ENCODE results near the gene MYBPHL. TPM values are rescaled to one million over a fixed set of nuclear protein-coding genes. Genes with fewer than 3 reads are reported as not detected.
A peak's percentile ranks its signal among the peaks of the same experiment; 100 is the strongest.

Gene MYBPHL
- total and polyA plus RNA-seq, 2 of the 13 experiments (the other 11 are each of a cell fraction or from before 2014, with no cell fraction given): 3.7 to 3.8 TPM

GRCh38 chr1:109255678-109256077, 51.1 kb downstream of the MYBPHL start (continued):
- no peak for TF ChIP-seq ZNF180 (CRISPR knock-in tag; IDR thresholded peaks at IDR 0.05; ENCODE audit: borderline replicate concordance, low read depth)
- no peak for TF ChIP-seq ZNF709 (CRISPR knock-in tag; IDR thresholded peaks at IDR 0.05)
- TF ChIP-seq ISX (CRISPR knock-in tag; conservative IDR thresholded peaks at IDR 0.05): no peak
- TF ChIP-seq HNRNPLL (IDR thresholded peaks at IDR 0.05; ENCODE audit: low read depth, low read length, poor library complexity, severe bottlenecking): no peak
- TF ChIP-seq ZNF572 (CRISPR knock-in tag; IDR thresholded peaks at IDR 0.05): 0 out of 2 replicates have a peak, but pooled peaks have one; percentile 73

DNA sequence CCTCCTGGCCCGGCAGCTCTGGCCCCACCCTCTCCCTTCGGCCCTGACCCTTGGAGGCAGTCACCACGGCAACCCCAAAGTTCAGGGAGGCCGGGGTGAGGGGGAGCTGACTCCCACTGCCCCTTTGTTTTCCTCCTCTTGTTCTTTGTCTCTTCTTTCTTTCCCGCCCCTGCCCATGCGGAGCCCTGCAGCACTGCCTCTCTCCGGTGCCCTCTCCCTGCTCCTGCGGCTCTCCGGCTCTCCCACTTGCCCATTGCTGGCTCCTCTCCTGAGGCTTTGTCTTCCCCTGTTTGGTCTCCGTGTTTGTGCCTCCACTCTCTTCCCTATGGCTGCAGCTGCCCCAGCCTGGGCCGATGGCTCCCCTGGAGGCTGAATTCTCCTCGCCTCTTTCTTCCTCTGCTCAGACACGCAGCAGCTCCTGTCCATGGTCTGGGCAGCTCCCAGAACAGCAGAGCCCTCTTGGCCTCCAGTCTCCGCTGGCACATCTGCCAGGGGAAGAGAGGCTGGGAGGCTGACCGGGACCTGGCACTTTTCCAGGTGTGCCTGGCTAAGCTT, 51.6 kb downstream of the MYBPHL start:
- no peak overlapping the region for H2AFZ ChIP-seq (ENCODE audit: low read length)
- H3K4me1 ChIP-seq (ENCODE audit: insufficient read depth, low read length): peaks cover 40% of the 10 kb centered on the region
- H3K9ac ChIP-seq (ENCODE audit: insufficient read depth, low read depth, low read length): peak overlapping the region; percentile 71; the same call in 1 of the 2 replicates
- in situ Hi-C loops (cut with HindIII; ENCODE audit: extremely low pct_ligation_motif_present, low pct_unique_long_range_greater_than_20kb) (no loop called here), intact Hi-C loops (cut with micrococcal nuclease; ENCODE audit: unreplicated experiment) (no loop called here)
- ATAC-seq: peak; percentile 58
- no peaks in the 10 kb centered on the region for H3K9me3 ChIP-seq (ENCODE audit: low read length)
- no peak for FAIRE-seq
- H3K36me3 ChIP-seq (replicated peaks in 1 of 2; ENCODE audit: control insufficient read depth in 1 of 2, insufficient read depth in 2 of 2, low read length in 2 of 2): peaks cover 0 to 10% of the 10 kb centered on the region in 2 experiments; a peak in 1 of 5 replicates
- peak overlapping the region; percentile 7 to 59 (median 12); a peak in 3 of 6 replicates for H3K4me3 ChIP-seq (replicated peaks in 1 of 3; ENCODE audit: insufficient read depth in 1 of 3, low read depth in 2 of 3, low read length in 3 of 3)
- peak overlapping the region; percentile 88 for H3K27ac ChIP-seq (ENCODE audit: extremely low read length, insufficient read depth, low read length)
- DNase-seq (ENCODE audit: low spot score): no peak
- WGBS (ENCODE audit: low lambda C conversion rate): 52% methylated on average over 12 of the region's 15 CpGs
- no peaks in the 10 kb centered on the region for H3K27me3 ChIP-seq (ENCODE audit: control insufficient read depth in 1 of 2, insufficient read depth in 2 of 2, low read length in 2 of 2)
- ChIA-PET POLR2A (interaction anchor here (0.5 to 1.9 kb wide), 8 partner anchors 14 to 228 kb away, joined by 3 to 5 read pairs (median 4); partner anchors contain the start of genes PSRC1, SARS1 and SORT1), CTCF (ENCODE audit: low intra/inter-chr PET ratio, low total read pairs) (interaction anchor here (1.6 kb wide), 1 partner anchor 54 kb away, joined by 3 read pairs; no protein-coding TSS in a partner anchor)
- no peaks in the 10 kb centered on the region for H4K20me1 ChIP-seq (ENCODE audit: insufficient read depth, low read length)
- peak overlapping the region; percentile 91 for H3K4me2 ChIP-seq (ENCODE audit: low read depth, low read length)
- no TSS peak for BruUV-seq (replicated peaks)
- no peaks in the 10 kb centered on the region for H3K79me2 ChIP-seq (ENCODE audit: insufficient read depth, low read length)
- peak; percentile 45; the same call in 1 of the 2 replicates for TF ChIP-seq TBX2 (CRISPR knock-in tag; IDR thresholded peaks at IDR 0.05; ENCODE audit: borderline replicate concordance)
- TF ChIP-seq MAX (IDR thresholded peaks at IDR 0.05): peak; percentile 11; the same call in 1 of the 2 replicates
- TF ChIP-seq, protein P1, sequence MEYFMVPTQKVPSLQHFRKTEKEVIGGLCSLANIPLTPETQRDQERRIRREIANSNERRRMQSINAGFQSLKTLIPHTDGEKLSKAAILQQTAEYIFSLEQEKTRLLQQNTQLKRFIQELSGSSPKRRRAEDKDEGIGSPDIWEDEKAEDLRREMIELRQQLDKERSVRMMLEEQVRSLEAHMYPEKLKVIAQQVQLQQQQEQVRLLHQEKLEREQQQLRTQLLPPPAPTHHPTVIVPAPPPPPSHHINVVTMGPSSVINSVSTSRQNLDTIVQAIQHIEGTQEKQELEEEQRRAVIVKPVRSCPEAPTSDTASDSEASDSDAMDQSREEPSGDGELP (IDR thresholded peaks at IDR 0.05; ENCODE audit: borderline replicate concordance, low read depth): peak; percentile 15; the same call in 1 of the 2 replicates
- TF ChIP-seq, protein P2, sequence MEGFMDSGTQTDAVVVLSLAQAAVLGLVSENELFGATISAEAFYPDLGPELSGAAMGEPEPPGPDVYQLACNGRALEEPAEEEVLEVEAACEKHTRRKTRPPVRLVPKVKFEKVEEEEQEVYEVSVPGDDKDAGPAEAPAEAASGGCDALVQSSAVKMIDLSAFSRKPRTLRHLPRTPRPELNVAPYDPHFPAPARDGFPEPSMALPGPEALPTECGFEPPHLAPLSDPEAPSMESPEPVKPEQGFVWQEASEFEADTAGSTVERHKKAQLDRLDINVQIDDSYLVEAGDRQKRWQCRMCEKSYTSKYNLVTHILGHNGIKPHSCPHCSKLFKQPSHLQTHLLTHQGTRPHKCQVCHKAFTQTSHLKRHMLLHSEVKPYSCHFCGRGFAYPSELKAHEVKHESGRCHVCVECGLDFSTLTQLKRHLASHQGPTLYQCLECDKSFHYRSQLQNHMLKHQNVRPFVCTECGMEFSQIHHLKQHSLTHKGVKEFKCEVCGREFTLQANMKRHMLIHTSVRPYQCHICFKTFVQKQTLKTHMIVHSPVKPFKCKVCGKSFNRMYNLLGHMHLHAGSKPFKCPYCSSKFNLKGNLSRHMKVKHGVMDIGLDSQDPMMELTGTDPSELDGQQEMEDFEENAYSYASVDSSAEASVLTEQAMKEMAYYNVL (CRISPR knock-in tag; IDR thresholded peaks at IDR 0.05; ENCODE audit: borderline replicate concordance): peak; percentile 96; the same call in 1 of the 2 replicates
- TF ChIP-seq, protein P3, sequence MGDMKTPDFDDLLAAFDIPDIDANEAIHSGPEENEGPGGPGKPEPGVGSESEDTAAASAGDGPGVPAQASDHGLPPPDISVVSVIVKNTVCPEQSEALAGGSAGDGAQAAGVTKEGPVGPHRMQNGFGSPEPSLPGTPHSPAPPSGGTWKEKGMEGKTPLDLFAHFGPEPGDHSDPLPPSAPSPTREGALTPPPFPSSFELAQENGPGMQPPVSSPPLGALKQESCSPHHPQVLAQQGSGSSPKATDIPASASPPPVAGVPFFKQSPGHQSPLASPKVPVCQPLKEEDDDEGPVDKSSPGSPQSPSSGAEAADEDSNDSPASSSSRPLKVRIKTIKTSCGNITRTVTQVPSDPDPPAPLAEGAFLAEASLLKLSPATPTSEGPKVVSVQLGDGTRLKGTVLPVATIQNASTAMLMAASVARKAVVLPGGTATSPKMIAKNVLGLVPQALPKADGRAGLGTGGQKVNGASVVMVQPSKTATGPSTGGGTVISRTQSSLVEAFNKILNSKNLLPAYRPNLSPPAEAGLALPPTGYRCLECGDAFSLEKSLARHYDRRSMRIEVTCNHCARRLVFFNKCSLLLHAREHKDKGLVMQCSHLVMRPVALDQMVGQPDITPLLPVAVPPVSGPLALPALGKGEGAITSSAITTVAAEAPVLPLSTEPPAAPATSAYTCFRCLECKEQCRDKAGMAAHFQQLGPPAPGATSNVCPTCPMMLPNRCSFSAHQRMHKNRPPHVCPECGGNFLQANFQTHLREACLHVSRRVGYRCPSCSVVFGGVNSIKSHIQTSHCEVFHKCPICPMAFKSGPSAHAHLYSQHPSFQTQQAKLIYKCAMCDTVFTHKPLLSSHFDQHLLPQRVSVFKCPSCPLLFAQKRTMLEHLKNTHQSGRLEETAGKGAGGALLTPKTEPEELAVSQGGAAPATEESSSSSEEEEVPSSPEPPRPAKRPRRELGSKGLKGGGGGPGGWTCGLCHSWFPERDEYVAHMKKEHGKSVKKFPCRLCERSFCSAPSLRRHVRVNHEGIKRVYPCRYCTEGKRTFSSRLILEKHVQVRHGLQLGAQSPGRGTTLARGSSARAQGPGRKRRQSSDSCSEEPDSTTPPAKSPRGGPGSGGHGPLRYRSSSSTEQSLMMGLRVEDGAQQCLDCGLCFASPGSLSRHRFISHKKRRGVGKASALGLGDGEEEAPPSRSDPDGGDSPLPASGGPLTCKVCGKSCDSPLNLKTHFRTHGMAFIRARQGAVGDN (CRISPR knock-in tag; IDR thresholded peaks at IDR 0.05): peak; percentile 64
- TF ChIP-seq SOX6 (IDR thresholded peaks at IDR 0.05): no peak
- peak; percentile 60 for TF ChIP-seq SOX6 (CRISPR knock-in tag; IDR thresholded peaks at IDR 0.05)
- TF ChIP-seq SOX13 (IDR thresholded peaks at IDR 0.05): 0 out of 2 replicates have a peak, but pooled peaks have one; percentile 35
- TF ChIP-seq SOX13 (CRISPR knock-in tag; conservative IDR thresholded peaks at IDR 0.05 in 1 of 2, IDR thresholded peaks at IDR 0.05 in 1 of 2): peak in 1 of 2 experiments; percentile 59; a peak in 1 of 4 replicates
